ENCODE results near the gene SKIC2. TPM values are rescaled to one million over a fixed set of nuclear protein-coding genes. Genes with fewer than 3 reads are reported as not detected.

The SKIC2 gene
- total and polyA plus RNA-seq, 2 of the 8 experiments (the other 6 are each of a cell fraction or from before 2014, with no cell fraction given) = 42.1 to 59.7 TPM

DNA sequence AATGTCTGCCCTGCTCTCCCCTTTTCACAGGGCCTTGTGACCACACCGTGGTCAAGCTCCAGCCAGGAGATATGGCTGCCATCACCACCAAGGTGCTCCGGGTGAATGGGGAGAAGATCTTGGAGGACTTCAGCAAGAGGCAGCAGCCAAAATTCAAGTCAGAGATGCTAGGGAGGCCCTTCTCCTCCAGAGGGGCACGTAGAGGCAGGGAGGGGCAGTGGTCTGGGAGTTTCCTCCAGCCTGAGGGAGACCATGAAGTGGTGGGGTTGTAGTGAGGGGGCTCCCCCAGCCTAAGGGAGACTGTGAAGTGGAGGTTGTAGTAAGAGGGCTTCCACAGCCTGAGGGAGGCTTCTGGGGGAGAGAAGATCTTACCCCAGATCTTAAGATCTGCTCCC lies 8.9 kb downstream of the SKIC2 start:
- H2BK20ac ChIP-seq (ENCODE audit: low read length) = no peak overlapping the region
- H3K4ac ChIP-seq (replicated peaks; ENCODE audit: insufficient read length, low read depth, low read length) = no peak overlapping the region
- H3K4me2 ChIP-seq (ENCODE audit: insufficient read depth in 1 of 2, low read depth in 2 of 2, low read length in 2 of 2) = no peak overlapping the region
- H2AK5ac ChIP-seq (ENCODE audit: low read depth, low read length) = no peak overlapping the region
- H3K9me3 ChIP-seq (ENCODE audit: insufficient read depth in 2 of 2, low read depth in 1 of 2, low read length in 1 of 2) = no peaks in the 10 kb centered on the region
- no peak overlapping the region for H3K18ac ChIP-seq (ENCODE audit: extremely low read depth, low read length)
- no peak overlapping the region for H3K23ac ChIP-seq (ENCODE audit: insufficient read length)
- peaks cover 0 to 6% (median 3%) of the 10 kb centered on the region in 4 experiments; a peak in 4 of 7 replicates for H3K4me1 ChIP-seq (replicated peaks in 1 of 4; ENCODE audit: control insufficient read depth in 3 of 4, insufficient read depth in 4 of 4, low read length in 3 of 4)
- H3K27ac ChIP-seq (ENCODE audit: low read depth, low read length) = no peak overlapping the region
- CTCF ChIA-PET (ENCODE audit: partially characterized antibody) = interaction anchor here (10.2 kb wide), 1 partner anchor 16 kb away, joined by 84 read pairs; no protein-coding TSS in a partner anchor
- H2AFZ ChIP-seq (ENCODE audit: low read length) = no peak overlapping the region
- peaks cover 4% of the 10 kb centered on the region; the same call in 1 of the 2 replicates for H3K79me1 ChIP-seq (ENCODE audit: low read depth, low read length)
- H3K14ac ChIP-seq (ENCODE audit: insufficient read length) = no peak overlapping the region
- 94% methylated on average over 3 of the region's 3 CpGs; no CpG with 5 or more reads in 1 of the 2 experiments for WGBS, 2 experiments (ENCODE audit: extremely low coverage in 1 of 2, insufficient coverage in 1 of 2, insufficient read length in 1 of 2, insufficient replicate concordance in 2 of 2, low coverage in 1 of 2, low lambda C conversion rate in 2 of 2, missing lambda C conversion rate in 1 of 2)
- H2BK12ac ChIP-seq (ENCODE audit: low read depth, low read length) = no peak overlapping the region
- FAIRE-seq (no peak), DNase-seq (ENCODE audit: low read depth in 1 of 2, low spot score in 2 of 2) (no peak)
- H4K20me1 ChIP-seq (replicated peaks in 1 of 2; ENCODE audit: control insufficient read depth in 1 of 2, insufficient read depth in 2 of 2, low read length in 2 of 2) = peaks cover 0 to 3% of the 10 kb centered on the region in 2 experiments
- peaks cover 11% of the 10 kb centered on the region for H3K23me2 ChIP-seq (ENCODE audit: low read depth, low read length)
- H4K8ac ChIP-seq (ENCODE audit: extremely low read depth, insufficient read depth, low read length) = no peak overlapping the region
- H3K4me3 ChIP-seq (ENCODE audit: extremely low read depth in 1 of 4, insufficient read depth in 2 of 4, low read depth in 3 of 4, low read length in 4 of 4) = no peak overlapping the region
- no peak overlapping the region for H2BK15ac ChIP-seq (ENCODE audit: low read length)
- H2BK120ac ChIP-seq (replicated peaks; ENCODE audit: low read depth, low read length) = no peak overlapping the region
- no peak overlapping the region for H4K91ac ChIP-seq (replicated peaks; ENCODE audit: insufficient read length, low read length)
- H3K9ac ChIP-seq (replicated peaks in 1 of 4; ENCODE audit: extremely low read depth in 1 of 4, low read depth in 3 of 4, low read length in 3 of 4) = no peak overlapping the region
- H3K56ac ChIP-seq (replicated peaks; ENCODE audit: insufficient read length, low read depth, low read length) = no peak overlapping the region
- H2BK5ac ChIP-seq (ENCODE audit: low read depth, low read length) = no peak overlapping the region
- H3K27me3 ChIP-seq (replicated peaks in 1 of 4; ENCODE audit: control insufficient read depth in 3 of 4, extremely low read depth in 1 of 4, insufficient read depth in 3 of 4, low read length in 3 of 4) = no peaks in the 10 kb centered on the region; a peak in 1 of 7 replicates
- POLR2A ChIA-PET (ENCODE audit: partially characterized antibody) = interaction anchor here (0.6 to 15.3 kb wide), 2 partner anchors 12 to 13 kb away, joined by 3 to 279 read pairs; partner anchors contain the start of genes NELFE and SKIC2
- peaks cover 13 to 51% (median 41%) of the 10 kb centered on the region in 4 experiments for H3K36me3 ChIP-seq (ENCODE audit: control insufficient read depth in 2 of 4, insufficient read depth in 4 of 4, low read length in 3 of 4)
- H4K5ac ChIP-seq (ENCODE audit: insufficient read length, low read depth, low read length) = no peak overlapping the region
- peaks cover 0 to 2% of the 10 kb centered on the region in 2 experiments; a peak in 1 of 4 replicates for H3K79me2 ChIP-seq (ENCODE audit: control insufficient read depth in 1 of 2, insufficient read depth in 2 of 2, low read length in 2 of 2)
- no peak for TF ChIP-seq SUZ12 (IDR thresholded peaks at IDR 0.05; ENCODE audit: low read length)
